Caco-2 (cell line): ENCODE data around the gene TOP2B. TPM values are rescaled to one million over a fixed set of nuclear protein-coding genes. Genes with fewer than 3 reads are reported as not detected.

ENCODE experiments used
- BruUV-seq: library from RNA; stranded (reverse); fragments of 400-500 nt; replicated peaks from 2 replicates; lab custom pipeline; 2021; lab: Mats Ljungman, UMichigan
- CTCF ChIA-PET: fragments of 300-600 bp; sonication (Branson Sonifier 250); formaldehyde crosslinking; loops from one replicate; lab custom pipeline; 2022; ENCODE audit warnings: antibody characterized with exemption; lab: Charles Lee
- POLR2A ChIA-PET: fragments of 300-600 bp; sonication (Branson Sonifier 250); formaldehyde crosslinking; loops from one replicate; lab custom pipeline; 2022; ENCODE audit warnings: antibody characterized with exemption; lab: Charles Lee
- DNase-seq, 2 experiments: peaks; one replicate each; pipeline versions ENCODE4 v3.0.0 to v3.0.0-alpha.2; 2020 to 2022
- H3K27me3 ChIP-seq: replicated peaks from 2 replicates; pipeline ENCODE4 v1.6.0; 2011; ENCODE audit warnings: low read length; ENCODE audit not compliant: control insufficient read depth, insufficient read depth
- H3K36me3 ChIP-seq: 2 replicates; pipeline ENCODE4 v1.5.1; 2011; ENCODE audit warnings: low read length; ENCODE audit not compliant: control insufficient read depth, insufficient read depth
- H3K4me1 ChIP-seq: fragments of 250-450 bp; sonication (Bioruptor Pico); 2 replicates; pipeline ENCODE4 v1.5.1; 2020; ENCODE audit warnings: mild to moderate bottlenecking
- H3K4me3 ChIP-seq: 2 replicates; pipeline ENCODE4 v1.5.1; 2011; ENCODE audit warnings: low read depth, mild to moderate bottlenecking, control low read depth, low read length
- H3K9me3 ChIP-seq: fragments of 250-450 bp; sonication (Bioruptor Pico); 2 replicates; pipeline ENCODE4 v1.5.1; 2020; ENCODE audit warnings: mild to moderate bottlenecking, moderate library complexity
- H3K27ac Mint-ChIP-seq: one replicate; pipeline ENCODE4 v1.8.0; 2022; ENCODE audit warnings: mixed read lengths; ENCODE audit not compliant: unreplicated experiment
- H3K27me3 Mint-ChIP-seq: one replicate; pipeline ENCODE4 v1.8.0; 2022; ENCODE audit warnings: mixed read lengths; ENCODE audit not compliant: insufficient read depth, unreplicated experiment
- H3K36me3 Mint-ChIP-seq: one replicate; pipeline ENCODE4 v1.8.0; 2022; ENCODE audit warnings: mild to moderate bottlenecking, mixed read lengths; ENCODE audit not compliant: insufficient read depth, unreplicated experiment
- H3K4me1 Mint-ChIP-seq: one replicate; pipeline ENCODE4 v1.8.0; 2022; ENCODE audit warnings: low read depth, mixed read lengths; ENCODE audit not compliant: unreplicated experiment
- H3K4me3 Mint-ChIP-seq: one replicate; pipeline ENCODE4 v1.8.0; 2022; ENCODE audit warnings: mild to moderate bottlenecking, moderate library complexity, mixed read lengths; ENCODE audit not compliant: unreplicated experiment
- H3K9me3 Mint-ChIP-seq: one replicate; pipeline ENCODE4 v1.8.0; 2022; ENCODE audit warnings: mixed read lengths; ENCODE audit not compliant: unreplicated experiment
- intact Hi-C: fragments of 100-400 bp; cut with micrococcal nuclease; formaldehyde crosslinking; loops from one replicate; pipeline ENCODE4 v1.10.0; 2022; ENCODE audit not compliant: unreplicated experiment
- total RNA-seq: library from RNA; stranded (reverse); gene quantifications from 2 replicates; pipeline ENCODE4 v1.2.3, GENCODE V29; 2022
- TF ChIP-seq, protein P1 (sequence below), 2 experiments: fragments of 200-600 bp in 1 of 2; IDR thresholded peaks; 1 replicate in 1 of 2; 2 replicates in 1 of 2; pipeline versions ENCODE4 v1.5.1 to v1.8.0; 2011 to 2022; ENCODE audit warnings: antibody characterized with exemption in 1 of 2, control low read depth in 1 of 2, inconsistent platforms in 1 of 2, low read depth in 1 of 2, low read length in 1 of 2, mild to moderate bottlenecking in 1 of 2, moderate library complexity in 1 of 2; ENCODE audit not compliant: insufficient read depth in 1 of 2, severe bottlenecking in 1 of 2, unreplicated experiment in 1 of 2

TOP2B gene
- total RNA-seq, 1 experiment from 2014 or later: 83.1 TPM

DNA sequence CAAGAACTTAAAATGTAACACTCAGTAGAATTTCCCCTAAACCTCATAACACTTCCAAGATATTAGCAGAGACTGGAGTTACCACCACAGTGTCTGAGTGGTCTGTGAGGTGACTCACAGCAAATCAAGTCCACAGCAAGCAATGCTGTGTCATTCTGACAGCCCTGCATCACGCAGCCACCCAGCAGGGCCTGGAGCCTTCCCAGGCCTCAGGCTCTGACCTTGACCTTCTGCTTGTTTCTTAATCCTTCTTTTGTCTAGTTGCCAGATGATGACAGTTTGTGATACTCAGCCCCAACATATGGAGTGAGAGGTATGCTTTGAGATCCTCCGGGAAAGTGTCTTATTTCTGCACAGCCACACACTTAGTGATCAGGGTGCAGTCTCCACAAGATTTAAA lies 82.5 kb downstream of the TOP2B start:
- ChIA-PET CTCF (no interaction called here), POLR2A (no interaction called here)
- peak overlapping the region; percentile 55 for H3K27ac Mint-ChIP-seq
- no peak overlapping the region for H3K4me3 Mint-ChIP-seq
- H3K36me3 Mint-ChIP-seq: no peaks in the 10 kb centered on the region
- H3K4me1 Mint-ChIP-seq: peaks cover 13% of the 10 kb centered on the region
- H3K36me3 ChIP-seq: no peaks in the 10 kb centered on the region
- intact Hi-C loops: no loop called here
- H3K4me1 ChIP-seq: peaks cover 4% of the 10 kb centered on the region; the same call in 1 of the 2 replicates
- no peaks in the 10 kb centered on the region for H3K9me3 Mint-ChIP-seq
- TF ChIP-seq, protein P1, sequence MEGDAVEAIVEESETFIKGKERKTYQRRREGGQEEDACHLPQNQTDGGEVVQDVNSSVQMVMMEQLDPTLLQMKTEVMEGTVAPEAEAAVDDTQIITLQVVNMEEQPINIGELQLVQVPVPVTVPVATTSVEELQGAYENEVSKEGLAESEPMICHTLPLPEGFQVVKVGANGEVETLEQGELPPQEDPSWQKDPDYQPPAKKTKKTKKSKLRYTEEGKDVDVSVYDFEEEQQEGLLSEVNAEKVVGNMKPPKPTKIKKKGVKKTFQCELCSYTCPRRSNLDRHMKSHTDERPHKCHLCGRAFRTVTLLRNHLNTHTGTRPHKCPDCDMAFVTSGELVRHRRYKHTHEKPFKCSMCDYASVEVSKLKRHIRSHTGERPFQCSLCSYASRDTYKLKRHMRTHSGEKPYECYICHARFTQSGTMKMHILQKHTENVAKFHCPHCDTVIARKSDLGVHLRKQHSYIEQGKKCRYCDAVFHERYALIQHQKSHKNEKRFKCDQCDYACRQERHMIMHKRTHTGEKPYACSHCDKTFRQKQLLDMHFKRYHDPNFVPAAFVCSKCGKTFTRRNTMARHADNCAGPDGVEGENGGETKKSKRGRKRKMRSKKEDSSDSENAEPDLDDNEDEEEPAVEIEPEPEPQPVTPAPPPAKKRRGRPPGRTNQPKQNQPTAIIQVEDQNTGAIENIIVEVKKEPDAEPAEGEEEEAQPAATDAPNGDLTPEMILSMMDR (IDR thresholded peaks at IDR 0.05; ENCODE audit: insufficient read depth in 1 of 2, low read depth in 1 of 2, low read length in 1 of 2, severe bottlenecking in 1 of 2, unreplicated experiment in 1 of 2): no peak
- BruUV-seq: no TSS peak
- no peaks in the 10 kb centered on the region for H3K9me3 ChIP-seq
- H3K27me3 ChIP-seq: no peaks in the 10 kb centered on the region
- no peaks in the 10 kb centered on the region for H3K27me3 Mint-ChIP-seq
- H3K4me3 ChIP-seq: no peak overlapping the region
- DNase-seq: no peak

DNA sequence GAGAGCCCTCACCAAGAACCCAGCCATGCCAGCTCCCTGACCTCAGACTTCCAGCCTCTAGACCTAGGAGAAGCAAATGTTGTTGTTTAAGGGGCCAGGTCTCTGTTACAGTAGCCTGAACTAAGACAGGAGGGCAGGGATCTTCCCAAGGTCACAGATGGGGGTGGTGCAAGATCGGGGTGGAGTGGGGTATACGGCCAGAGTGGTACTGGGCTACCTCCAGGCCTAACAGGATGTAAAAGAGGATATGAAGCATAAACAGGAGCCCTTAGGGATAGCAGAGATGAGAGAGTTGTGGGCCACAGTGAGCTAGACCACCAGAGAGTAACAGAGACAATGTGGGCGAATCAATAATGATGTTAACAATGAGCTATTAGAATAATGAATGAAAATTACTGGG lies 82.9 kb downstream of the TOP2B start:
- ChIA-PET CTCF (no interaction called here), POLR2A (no interaction called here)
- Mint-ChIP-seq H3K4me3 (no peak overlapping the region), H3K4me1 (peaks cover 13% of the 10 kb centered on the region), H3K9me3 (no peaks in the 10 kb centered on the region), H3K36me3 (no peaks in the 10 kb centered on the region), H3K27me3 (no peaks in the 10 kb centered on the region), H3K27ac (peak overlapping the region; percentile 55)
- TF ChIP-seq, protein P1 (IDR thresholded peaks at IDR 0.05; ENCODE audit: insufficient read depth in 1 of 2, low read depth in 1 of 2, low read length in 1 of 2, severe bottlenecking in 1 of 2, unreplicated experiment in 1 of 2): no peak
- no TSS peak for BruUV-seq
- Histone ChIP-seq H3K36me3 (no peaks in the 10 kb centered on the region), H3K4me3 (no peak overlapping the region), H3K27me3 (no peaks in the 10 kb centered on the region), H3K4me1 (peaks cover 4% of the 10 kb centered on the region; the same call in 1 of the 2 replicates), H3K9me3 (no peaks in the 10 kb centered on the region)
- no peak for DNase-seq
- intact Hi-C loops: no loop called here

DNA sequence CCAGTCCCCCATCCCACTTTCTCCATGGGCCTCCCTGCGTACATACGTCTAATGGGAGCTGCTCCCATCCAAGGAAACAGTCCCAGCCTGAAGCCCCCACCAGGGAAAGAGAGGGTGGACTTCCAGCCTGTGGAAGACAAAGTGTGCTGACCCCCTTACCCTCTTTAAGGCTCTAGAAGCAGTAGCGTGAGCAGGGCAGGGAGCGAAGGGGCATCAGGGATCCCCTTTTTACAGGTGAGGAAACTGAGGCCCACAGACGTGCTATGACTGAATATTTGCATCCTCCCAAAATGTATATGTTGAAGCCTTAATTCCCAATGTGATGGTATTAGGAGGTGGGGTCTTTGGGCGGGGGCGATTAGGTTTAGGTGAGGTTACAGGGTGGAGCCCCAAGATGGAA lies 83.4 kb downstream of the TOP2B start:
- H3K27me3 ChIP-seq: no peaks in the 10 kb centered on the region
- CTCF ChIA-PET: no interaction called here
- H3K4me3 Mint-ChIP-seq: no peak overlapping the region
- no peak for DNase-seq
- H3K27ac Mint-ChIP-seq: peak overlapping the region; percentile 55
- H3K36me3 Mint-ChIP-seq: no peaks in the 10 kb centered on the region
- no TSS peak for BruUV-seq
- peaks cover 13% of the 10 kb centered on the region for H3K4me1 Mint-ChIP-seq
- H3K36me3 ChIP-seq: no peaks in the 10 kb centered on the region
- TF ChIP-seq, protein P1 (IDR thresholded peaks at IDR 0.05; ENCODE audit: insufficient read depth in 1 of 2, low read depth in 1 of 2, low read length in 1 of 2, severe bottlenecking in 1 of 2, unreplicated experiment in 1 of 2): no peak
- POLR2A ChIA-PET: no interaction called here
- H3K9me3 ChIP-seq: no peaks in the 10 kb centered on the region
- no peaks in the 10 kb centered on the region for H3K9me3 Mint-ChIP-seq
- H3K27me3 Mint-ChIP-seq: no peaks in the 10 kb centered on the region
- H3K4me1 ChIP-seq: peaks cover 4% of the 10 kb centered on the region; the same call in 1 of the 2 replicates
- intact Hi-C loops: no loop called here
- H3K4me3 ChIP-seq: no peak overlapping the region
